GM13977 (cell line): ENCODE data around the gene CENPN.

Experiments used
- DNase-seq: peaks from one replicate; pipeline ENCODE4 v3.0.0; 2012; ENCODE audit warnings: low spot score
- CTCF ChIP-seq: IDR thresholded peaks from 2 replicates; pipeline ENCODE4 v1.5.1; 2012; ENCODE audit warnings: mild to moderate bottlenecking, control low read depth; ENCODE audit not compliant: insufficient read depth; ENCODE audit errors: extremely low read depth, missing control alignments
- in situ Hi-C: fragments of 300-500 bp; cut with MboI; formaldehyde crosslinking; loops from one replicate; pipeline ENCODE4 v1.12.0; 2022; ENCODE audit warnings: low sequenced_read_pairs, low pct_unique_long_range_greater_than_20kb, mixed read lengths, inconsistent platforms; ENCODE audit not compliant: unreplicated experiment

CENPN gene, protein sequence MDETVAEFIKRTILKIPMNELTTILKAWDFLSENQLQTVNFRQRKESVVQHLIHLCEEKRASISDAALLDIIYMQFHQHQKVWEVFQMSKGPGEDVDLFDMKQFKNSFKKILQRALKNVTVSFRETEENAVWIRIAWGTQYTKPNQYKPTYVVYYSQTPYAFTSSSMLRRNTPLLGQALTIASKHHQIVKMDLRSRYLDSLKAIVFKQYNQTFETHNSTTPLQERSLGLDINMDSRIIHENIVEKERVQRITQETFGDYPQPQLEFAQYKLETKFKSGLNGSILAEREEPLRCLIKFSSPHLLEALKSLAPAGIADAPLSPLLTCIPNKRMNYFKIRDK

GRCh38 chr16:81006813-81007695, at the start of gene CENPN, which contains the start of gene CMC2:
CENPN (plus strand) TSS chr16:81007214; CDS start chr16:81011940, 4,726 bp downstream.
CMC2 (minus strand) TSS chr16:81006885; CDS start chr16:80997394, 9,491 bp downstream.
- in situ Hi-C loops: no loop called here
- peak; percentile 91 for DNase-seq
- no peak for TF ChIP-seq CTCF

GRCh38 chr16:80958284-80958683, 48.7 kb upstream of the CENPN start:
- in situ Hi-C loops: no loop called here
- no peak for DNase-seq
- TF ChIP-seq CTCF: no peak

DNA sequence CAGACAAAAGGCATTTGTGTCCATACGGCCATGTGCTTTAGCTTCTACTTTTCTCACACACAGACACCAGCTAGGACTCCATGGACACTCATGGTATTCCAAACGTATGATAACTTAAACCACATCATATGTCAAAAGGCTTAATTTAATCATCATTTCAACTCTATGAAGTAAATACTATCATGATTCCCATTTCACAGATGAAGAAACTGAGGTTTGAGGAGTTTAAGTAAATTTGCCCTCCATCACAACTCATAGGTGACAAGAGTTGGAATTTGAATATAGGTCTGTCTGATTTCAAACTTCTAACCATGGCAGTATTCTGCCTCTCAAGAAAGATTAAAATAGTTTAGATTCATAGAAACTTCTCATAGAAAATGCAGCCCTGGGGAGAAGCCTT, 44.1 kb upstream of the CENPN start:
- in situ Hi-C loops: no loop called here
- DNase-seq: no peak
- TF ChIP-seq CTCF: no peak

DNA sequence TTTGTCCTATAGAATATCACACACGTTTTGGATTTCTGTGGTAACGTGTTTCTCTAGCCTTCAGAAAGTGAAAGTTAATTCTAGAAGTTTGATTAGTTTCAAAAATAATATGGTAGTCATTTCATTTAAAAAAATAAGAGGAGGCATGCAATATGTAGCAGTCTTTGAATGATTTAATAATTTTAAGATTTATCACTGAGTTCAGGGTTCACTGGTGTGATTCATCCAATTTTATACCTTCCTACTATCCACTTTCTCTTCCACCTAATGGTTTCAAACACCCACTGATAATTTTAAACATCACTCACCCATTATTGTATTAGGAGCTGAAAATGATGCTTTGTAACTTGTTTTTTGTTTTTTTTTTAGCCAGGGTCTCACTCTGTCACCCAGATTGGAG, 42.7 kb upstream of the CENPN start:
- no peak for DNase-seq
- TF ChIP-seq CTCF: no peak
- in situ Hi-C loops: no loop called here

DNA sequence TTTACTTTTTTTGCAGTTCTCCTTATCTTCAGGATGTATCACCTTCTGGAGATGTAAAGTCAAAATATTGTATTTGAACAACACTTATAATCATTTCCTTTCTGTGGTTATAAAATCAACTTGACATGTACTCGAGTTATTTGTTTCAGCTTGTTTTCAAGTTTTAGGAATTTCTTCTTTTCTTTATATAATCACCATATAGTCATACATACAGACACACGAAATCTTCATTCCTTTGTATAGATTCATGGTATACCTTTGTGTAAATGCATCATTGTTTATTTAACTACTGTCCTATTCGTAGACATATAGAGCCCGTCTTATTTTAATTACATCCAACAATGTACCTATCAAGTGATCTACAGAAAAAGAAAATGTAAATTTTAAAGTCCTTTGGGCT, 40.4 kb upstream of the CENPN start:
- no peak for TF ChIP-seq CTCF
- no peak for DNase-seq
- in situ Hi-C loops: no loop called here

DNA sequence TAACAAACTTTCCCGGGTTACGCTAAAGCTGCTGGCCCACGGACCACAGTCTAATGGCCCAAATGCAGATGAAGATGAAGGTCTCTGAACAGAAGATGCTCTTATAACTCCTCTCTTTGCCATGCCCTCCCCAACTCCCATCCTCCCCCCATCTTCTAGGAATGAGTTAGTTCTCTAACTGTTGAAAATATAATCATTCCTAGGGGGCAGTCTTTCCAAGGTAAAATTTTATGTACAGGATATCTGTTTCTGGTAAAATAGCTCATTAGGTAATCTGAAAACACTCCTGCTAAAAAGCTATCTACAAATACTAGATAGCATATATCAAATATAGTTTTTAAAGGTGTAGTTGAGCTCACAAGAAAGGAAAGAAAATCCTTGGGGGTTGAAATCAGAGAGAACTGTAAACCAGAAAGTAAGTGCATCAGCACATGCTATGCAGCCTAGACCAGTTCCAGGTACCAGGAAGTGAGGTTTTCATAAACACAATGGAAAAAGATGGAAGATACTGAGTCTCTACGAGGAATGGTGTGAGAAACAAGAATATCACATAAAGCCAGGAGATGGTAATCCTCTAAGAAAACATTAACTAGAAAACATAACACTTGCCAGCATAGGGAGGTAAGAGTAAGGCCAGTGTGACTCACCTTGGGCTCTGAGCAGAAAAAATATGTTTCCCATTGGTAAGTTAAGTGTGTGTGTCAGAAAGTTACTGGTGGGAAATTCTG, 38.5 kb upstream of the CENPN start:
- TF ChIP-seq CTCF: no peak
- in situ Hi-C loops: no loop called here
- no peak for DNase-seq
